Hepatocyte (in vitro differentiated cells): ENCODE measurements around the gene CNTNAP2.

Experiments
- EZH2 ChIP-seq: fragments of 200-600 bp; sonication (generic); IDR thresholded peaks from 2 replicates; pipeline ENCODE4 v1.6.1; 2016; ENCODE audit warnings: antibody characterized with exemption, mild to moderate bottlenecking, borderline replicate concordance
- EZH2phosphoT487 ChIP-seq: fragments of 200-600 bp; sonication (generic); IDR thresholded peaks from one replicate; pipeline ENCODE4 v1.6.1; 2018; ENCODE audit warnings: antibody characterized with exemption, mild to moderate bottlenecking, low read depth, moderate library complexity; ENCODE audit not compliant: unreplicated experiment, severe bottlenecking
- TF ChIP-seq, protein P1 (sequence below): fragments of 200-600 bp; sonication (generic); IDR thresholded peaks from 2 replicates; pipeline ENCODE4 v1.5.1; 2016; ENCODE audit warnings: antibody characterized with exemption, mild to moderate bottlenecking; ENCODE audit not compliant: poor library complexity

DNA sequence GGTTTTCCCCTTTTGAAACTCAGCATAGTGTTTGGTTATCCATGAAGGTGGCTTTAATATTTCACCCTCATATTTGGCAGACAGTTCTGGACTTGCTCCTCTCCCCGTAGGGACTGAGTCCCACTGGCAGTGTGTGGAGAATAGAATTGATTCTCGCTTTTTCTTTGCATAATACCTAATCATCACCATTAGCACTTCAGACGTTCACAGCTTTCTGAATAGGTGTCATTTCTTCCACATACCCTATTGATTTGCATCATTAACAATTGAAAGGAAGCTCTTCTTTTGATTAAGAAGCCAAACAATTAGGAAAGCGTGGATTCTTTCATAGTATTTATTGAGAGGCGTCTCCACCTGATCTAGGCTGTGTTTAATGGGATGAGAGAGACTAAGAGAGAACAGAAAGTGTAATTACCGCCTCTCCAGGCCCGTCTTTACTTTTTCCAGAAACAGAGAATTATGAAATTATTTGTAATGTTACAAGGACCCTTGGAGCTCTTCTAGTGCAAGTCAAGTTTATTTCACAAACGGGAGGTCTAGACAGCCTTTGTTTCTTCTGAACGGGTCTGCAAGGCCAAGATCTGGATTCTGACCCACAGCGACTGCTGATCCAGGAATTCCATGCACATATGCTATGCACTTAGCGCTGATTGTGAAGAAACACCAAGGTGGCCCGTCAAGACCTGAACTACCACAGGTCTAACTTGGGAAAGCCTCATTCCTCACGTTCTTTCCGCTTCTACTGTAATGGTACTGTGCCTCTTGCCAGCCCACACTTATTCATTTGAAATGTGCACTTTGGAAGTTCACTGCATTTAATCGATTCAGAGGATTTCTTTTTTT lies 2224.1 kb downstream of the CNTNAP2 start:
- TF ChIP-seq, protein P1, sequence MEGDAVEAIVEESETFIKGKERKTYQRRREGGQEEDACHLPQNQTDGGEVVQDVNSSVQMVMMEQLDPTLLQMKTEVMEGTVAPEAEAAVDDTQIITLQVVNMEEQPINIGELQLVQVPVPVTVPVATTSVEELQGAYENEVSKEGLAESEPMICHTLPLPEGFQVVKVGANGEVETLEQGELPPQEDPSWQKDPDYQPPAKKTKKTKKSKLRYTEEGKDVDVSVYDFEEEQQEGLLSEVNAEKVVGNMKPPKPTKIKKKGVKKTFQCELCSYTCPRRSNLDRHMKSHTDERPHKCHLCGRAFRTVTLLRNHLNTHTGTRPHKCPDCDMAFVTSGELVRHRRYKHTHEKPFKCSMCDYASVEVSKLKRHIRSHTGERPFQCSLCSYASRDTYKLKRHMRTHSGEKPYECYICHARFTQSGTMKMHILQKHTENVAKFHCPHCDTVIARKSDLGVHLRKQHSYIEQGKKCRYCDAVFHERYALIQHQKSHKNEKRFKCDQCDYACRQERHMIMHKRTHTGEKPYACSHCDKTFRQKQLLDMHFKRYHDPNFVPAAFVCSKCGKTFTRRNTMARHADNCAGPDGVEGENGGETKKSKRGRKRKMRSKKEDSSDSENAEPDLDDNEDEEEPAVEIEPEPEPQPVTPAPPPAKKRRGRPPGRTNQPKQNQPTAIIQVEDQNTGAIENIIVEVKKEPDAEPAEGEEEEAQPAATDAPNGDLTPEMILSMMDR = no peak
- no peak for TF ChIP-seq EZH2phosphoT487
- no peak for TF ChIP-seq EZH2
